H1 (cell line): ENCODE results near the gene RIOK3. TPM values are rescaled to one million over a fixed set of nuclear protein-coding genes. Genes with fewer than 3 reads are reported as not detected.
A peak's percentile ranks its signal among the peaks of the same experiment; 100 is the strongest.

Experiments used
- CTCF ChIA-PET: fragments of 300-600 bp; sonication (Branson Sonifier 250); formaldehyde crosslinking; loops from one replicate; lab custom pipeline; 2021; ENCODE audit not compliant: partially characterized antibody; lab: Charles Lee
- POLR2A ChIA-PET: fragments of 300-600 bp; sonication (Branson Sonifier 250); formaldehyde crosslinking; loops from one replicate; lab custom pipeline; 2021; ENCODE audit warnings: inconsistent platforms; ENCODE audit not compliant: partially characterized antibody; lab: Charles Lee
- DNase-seq, 2 experiments: peaks; one replicate each; pipeline versions ENCODE4 v3.0.0 to v3.0.0-alpha.2; 2010 to 2022; ENCODE audit warnings: low spot score in 2 of 2, low read depth in 1 of 2, mixed read lengths in 1 of 2
- FAIRE-seq: peaks from 2 replicates; lab custom pipeline; 2011; peaks lifted over from hg19 to GRCh38; lab: Jason Lieb, UNC
- H2AFZ ChIP-seq: 2 replicates; pipeline ENCODE4 v1.8.1; 2012; ENCODE audit warnings: low read length, inconsistent platforms
- H2AK5ac ChIP-seq: 2 replicates; pipeline ENCODE4 v1.6.1; 2013; ENCODE audit warnings: low read depth, low read length
- H2BK120ac ChIP-seq: replicated peaks from 2 replicates; pipeline ENCODE3; 2013; ENCODE audit warnings: low read depth, low read length, inconsistent platforms
- H2BK12ac ChIP-seq: 2 replicates; pipeline ENCODE4 v1.6.1; 2013; ENCODE audit warnings: low read depth, low read length
- H2BK15ac ChIP-seq: 2 replicates; pipeline ENCODE4 v1.6.1; 2013; ENCODE audit warnings: low read length
- H2BK20ac ChIP-seq: 2 replicates; pipeline ENCODE4 v1.6.1; 2013; ENCODE audit warnings: low read length
- H2BK5ac ChIP-seq: 2 replicates; pipeline ENCODE4 v1.6.1; 2013; ENCODE audit warnings: low read depth, low read length
- H3K14ac ChIP-seq: 2 replicates; pipeline ENCODE4 v1.6.1; 2013; ENCODE audit warnings: inconsistent platforms; ENCODE audit not compliant: insufficient read length
- H3K18ac ChIP-seq: 2 replicates; pipeline ENCODE4 v1.6.1; 2013; ENCODE audit warnings: low read length; ENCODE audit errors: extremely low read depth
- H3K23ac ChIP-seq: 2 replicates; pipeline ENCODE4 v1.6.1; 2013; ENCODE audit warnings: inconsistent platforms; ENCODE audit not compliant: insufficient read length
- H3K23me2 ChIP-seq: 2 replicates; pipeline ENCODE4 v1.6.1; 2013; ENCODE audit warnings: low read depth, low read length
- H3K27ac ChIP-seq: 2 replicates; pipeline ENCODE4 v1.6.1; 2011; ENCODE audit warnings: low read depth, low read length, inconsistent platforms
- H3K27me3 ChIP-seq, 4 experiments: replicated peaks in 1 of 4; 1 replicate in 1 of 4; 2 replicates in 3 of 4; pipeline versions ENCODE4 v1.6.1 to v1.8.1; 2011 to 2013; ENCODE audit warnings: low read length in 3 of 4, mild to moderate bottlenecking in 3 of 4, inconsistent platforms in 2 of 4, mixed read lengths in 2 of 4, moderate library complexity in 1 of 4; ENCODE audit not compliant: control insufficient read depth in 3 of 4, insufficient read depth in 3 of 4; ENCODE audit errors: extremely low read depth in 1 of 4
- H3K36me3 ChIP-seq, 4 experiments: 2 replicates each; pipeline versions ENCODE4 v1.6.1 to v1.8.1; 2011 to 2013; ENCODE audit warnings: mild to moderate bottlenecking in 4 of 4, low read length in 3 of 4, moderate library complexity in 2 of 4, control low read depth in 1 of 4, inconsistent platforms in 1 of 4; ENCODE audit not compliant: insufficient read depth in 4 of 4, control insufficient read depth in 2 of 4
- H3K4ac ChIP-seq: replicated peaks from 2 replicates; pipeline ENCODE3; 2013; ENCODE audit warnings: low read length, low read depth, mixed read lengths, inconsistent platforms; ENCODE audit not compliant: insufficient read length
- H3K4me1 ChIP-seq, 4 experiments: replicated peaks in 1 of 4; 1 replicate in 1 of 4; 2 replicates in 3 of 4; pipeline versions ENCODE4 v1.6.1 to v1.8.1; 2011 to 2013; ENCODE audit warnings: low read length in 3 of 4, inconsistent platforms in 2 of 4, mixed read lengths in 1 of 4; ENCODE audit not compliant: insufficient read depth in 4 of 4, control insufficient read depth in 3 of 4
- H3K4me2 ChIP-seq, 2 experiments: 2 replicates each; pipeline versions ENCODE4 v1.6.1 to v1.8.1; 2011 to 2013; ENCODE audit warnings: low read depth in 2 of 2, low read length in 2 of 2, control low read depth in 1 of 2, inconsistent platforms in 1 of 2, mild to moderate bottlenecking in 1 of 2; ENCODE audit not compliant: insufficient read depth in 1 of 2
- H3K4me3 ChIP-seq, 4 experiments: fragments of 200-600, 300-600 bp in 1 of 4; sonication (generic), shearing (Covaris generic), sonication (Bioruptor Twin) in 1 of 4; 2 replicates each; pipeline versions ENCODE4 v1.5.1 to v1.8.1; 2011 to 2016; ENCODE audit warnings: low read length in 4 of 4, low read depth in 3 of 4, control low read depth in 2 of 4, inconsistent platforms in 2 of 4, mild to moderate bottlenecking in 2 of 4, mixed read lengths in 1 of 4, moderate library complexity in 1 of 4; ENCODE audit not compliant: insufficient read depth in 2 of 4; ENCODE audit errors: extremely low read depth in 1 of 4
- H3K56ac ChIP-seq: replicated peaks from 2 replicates; pipeline ENCODE3; 2013; ENCODE audit warnings: low read depth, mild to moderate bottlenecking, mixed read lengths, low read length, inconsistent platforms; ENCODE audit not compliant: insufficient read length
- H3K79me1 ChIP-seq: 2 replicates; pipeline ENCODE4 v1.6.1; 2013; ENCODE audit warnings: low read depth, low read length, control low read depth
- H3K79me2 ChIP-seq, 2 experiments: 2 replicates each; pipeline versions ENCODE4 v1.6.1 to v1.8.1; 2012 to 2013; ENCODE audit warnings: low read length in 2 of 2, mild to moderate bottlenecking in 2 of 2, inconsistent platforms in 1 of 2; ENCODE audit not compliant: insufficient read depth in 2 of 2, control insufficient read depth in 1 of 2
- H3K9ac ChIP-seq, 4 experiments: replicated peaks in 1 of 4; 1 replicate in 1 of 4; 2 replicates in 3 of 4; pipeline versions ENCODE4 v1.6.1 to v1.8.1; 2011 to 2013; ENCODE audit warnings: low read depth in 3 of 4, low read length in 3 of 4, control low read depth in 2 of 4, mild to moderate bottlenecking in 2 of 4, moderate library complexity in 2 of 4, inconsistent platforms in 1 of 4; ENCODE audit errors: extremely low read depth in 1 of 4
- H3K9me3 ChIP-seq, 2 experiments: 2 replicates each; pipeline versions ENCODE4 v1.6.1 to v1.8.1; 2012 to 2013; ENCODE audit warnings: mild to moderate bottlenecking in 2 of 2, moderate library complexity in 2 of 2, control low read depth in 1 of 2, inconsistent platforms in 1 of 2, low read depth in 1 of 2, low read length in 1 of 2, mixed read lengths in 1 of 2; ENCODE audit not compliant: insufficient read depth in 2 of 2
- H4K20me1 ChIP-seq, 2 experiments: replicated peaks in 1 of 2; 2 replicates each; pipeline versions ENCODE3 to v1.8.1; 2011 to 2013; ENCODE audit warnings: inconsistent platforms in 2 of 2, low read length in 2 of 2, mild to moderate bottlenecking in 1 of 2; ENCODE audit not compliant: insufficient read depth in 2 of 2, control insufficient read depth in 1 of 2
- H4K5ac ChIP-seq: 2 replicates; pipeline ENCODE4 v1.6.1; 2013; ENCODE audit warnings: low read length, low read depth, mixed read lengths, inconsistent platforms; ENCODE audit not compliant: insufficient read length
- H4K8ac ChIP-seq: 2 replicates; pipeline ENCODE4 v1.8.0; 2013; ENCODE audit warnings: mild to moderate bottlenecking, moderate library complexity, low read length, inconsistent platforms; ENCODE audit not compliant: insufficient read depth; ENCODE audit errors: extremely low read depth
- H4K91ac ChIP-seq: replicated peaks from 2 replicates; pipeline ENCODE3; 2013; ENCODE audit warnings: low read length, mixed read lengths, inconsistent platforms; ENCODE audit not compliant: insufficient read length
- POU5F1 ChIP-seq: IDR thresholded peaks from 2 replicates; pipeline ENCODE4 v1.6.1; 2011; ENCODE audit warnings: low read depth, mild to moderate bottlenecking, low read length, moderate library complexity
- TBP ChIP-seq: IDR thresholded peaks from 2 replicates; pipeline ENCODE4 v1.6.1; 2011; ENCODE audit warnings: low read depth, low read length, improper control_type of control experiment
- WGBS, 2 experiments: shearing (Covaris generic) in 1 of 2; methylation state at CpG; one replicate each; pipeline versions ENCODE4 v1.1.6 to v1.1.7; 2013 to 2015; ENCODE audit warnings: low lambda C conversion rate in 2 of 2, mixed read lengths in 2 of 2, inconsistent platforms in 1 of 2, low coverage in 1 of 2, missing lambda C conversion rate in 1 of 2; ENCODE audit not compliant: insufficient replicate concordance in 2 of 2, insufficient coverage in 1 of 2, insufficient read length in 1 of 2; ENCODE audit errors: extremely low coverage in 1 of 2, missing lambda C conversion rate in 1 of 2; 5-methylcytosine and 5-hydroxymethylcytosine counted together
- polyA plus RNA-seq, 7 experiments: library from polyadenylated mRNA; depleted of rRNA in 3 of 7; stranded (reverse) in 5 of 7; unstranded in 2 of 7; fragments of >200 nt in 5 of 7; fragments of 200-250 nt in 2 of 7; gene quantifications; 1 replicate in 5 of 7; 2 replicates in 1 of 7; 4 replicates in 1 of 7; pipeline versions ENCODE4 v1.2.1 to v1.2.3, GENCODE V29; 2011 to 2013; ENCODE audit warnings: missing spikeins in 2 of 7, mixed read lengths in 2 of 7
- total RNA-seq: library from RNA; stranded (reverse); fragmentation: NEBNext Ultra II Directional; extraction: Animal tissue kit (Norgen Biotek cat#: 25700); gene quantifications from 2 replicates; pipeline ENCODE4 v1.2.1, GENCODE V29; 2021

The RIOK3 gene
- total and polyA plus RNA-seq, 2 of the 8 experiments (the other 6 are each of a cell fraction or from before 2014, with no cell fraction given) = 7.5 to 24.3 TPM

- Histone ChIP-seq H3K4ac (no peak overlapping the region), H3K27me3 (peaks cover 0 to 8% (median 3%) of the 10 kb centered on the region in 4 experiments; a peak in 5 of 7 replicates), H4K5ac (no peak overlapping the region), H2AK5ac (no peak overlapping the region), H3K79me2 (no peaks in the 10 kb centered on the region), H3K14ac (no peak overlapping the region), H4K91ac (no peak overlapping the region), H3K9ac (no peak overlapping the region), H3K4me1 (peaks cover 0 to 4% (median 2%) of the 10 kb centered on the region in 4 experiments; a peak in 3 of 7 replicates), H3K56ac (no peak overlapping the region), H3K18ac (no peak overlapping the region), H2BK5ac (no peak overlapping the region), H3K23me2 (peaks cover 7% of the 10 kb centered on the region; the same call in 1 of the 2 replicates), H2BK12ac (no peak overlapping the region), H3K27ac (no peak overlapping the region), H2AFZ (0 out of 2 replicates have a peak overlapping the region, but pooled peaks have one; percentile 43), H4K8ac (no peak overlapping the region), H3K9me3 (no peaks in the 10 kb centered on the region), H3K36me3 (no peaks in the 10 kb centered on the region), H2BK20ac (no peak overlapping the region), H3K4me2 (no peak overlapping the region), H2BK120ac (no peak overlapping the region), H4K20me1 (peaks cover under 1 to 2% of the 10 kb centered on the region in 2 experiments), H3K23ac (no peak overlapping the region), H2BK15ac (0 out of 2 replicates have a peak overlapping the region, but pooled peaks have one; percentile 61), H3K79me1 (no peaks in the 10 kb centered on the region; the same call in 1 of the 2 replicates), H3K4me3 (no peak overlapping the region)
- DNase-seq (no peak), FAIRE-seq (no peak)
- CTCF ChIA-PET = interaction anchor here (0.6 to 1.9 kb wide), 11 partner anchors 11 to 402 kb away, joined by 3 to 9 read pairs (median 5); no protein-coding TSS in a partner anchor
- POLR2A ChIA-PET = no interaction called here
- 75% methylated on average over 11 of the region's 11 CpGs; no CpG with 5 or more reads in 1 of the 2 experiments for WGBS, 2 experiments
- TF ChIP-seq TBP (no peak), POU5F1 (no peak)
These were observed 46.2 kb downstream of the RIOK3 start for GRCh38 chr18:23499291-23499781.
